Activated T-cell treated with anti-CD3 and anti-CD28 coated beads, Interleukin-2, amount 50 U/mL, for 4 hours (primary cell): Measurements from ENCODE around the gene MAJIN. TPM values are rescaled to one million over a fixed set of nuclear protein-coding genes. Genes with fewer than 3 reads are reported as not detected.

ENCODE experiments used
- ATAC-seq, 2 donors: fragments of 200-7000 bp; cut with Tn5 transposase; one replicate each; pipeline ENCODE4 v1.10.0; 2021
- DNase-seq: peaks from one replicate; pipeline ENCODE4 v3.0.0-alpha.2; 2020
- H3K27me3 Mint-ChIP-seq: one replicate; pipeline ENCODE4 v1.8.0; 2021; ENCODE audit warnings: low read depth, mixed read lengths
- H3K36me3 Mint-ChIP-seq: one replicate; pipeline ENCODE4 v1.8.0; 2022; ENCODE audit warnings: mixed read lengths; ENCODE audit not compliant: insufficient read depth
- H3K4me1 Mint-ChIP-seq: one replicate; pipeline ENCODE4 v1.8.0; 2021; ENCODE audit warnings: low read depth, mixed read lengths
- H3K4me3 Mint-ChIP-seq: one replicate; pipeline ENCODE4 v1.8.0; 2021; ENCODE audit warnings: mild to moderate bottlenecking, moderate library complexity, mixed read lengths
- H3K9me3 Mint-ChIP-seq: one replicate; pipeline ENCODE4 v1.8.0; 2021; ENCODE audit warnings: mixed read lengths
- total RNA-seq, 3 donors: library from RNA; stranded (reverse); gene quantifications; one replicate each; pipeline ENCODE4 v1.2.1, GENCODE V29; 2021

The MAJIN gene
- total RNA-seq, 3 donors from 2014 or later = not detected

- DNase-seq = peak; percentile 99
- no peaks in the 10 kb centered on the region for H3K9me3 Mint-ChIP-seq
- H3K4me1 Mint-ChIP-seq = peaks cover 25% of the 10 kb centered on the region
- peak within 1 kb of the TSS; percentile 86 for H3K4me3 Mint-ChIP-seq
- no peaks in the 10 kb centered on the region for H3K36me3 Mint-ChIP-seq
- no peaks in the 10 kb centered on the region for H3K27me3 Mint-ChIP-seq
- peak; percentile 97 for ATAC-seq
Observed at GRCh38 chr11:64916775-64917662, 54.9 kb downstream of the MAJIN start, which contains the start of gene ATG2A. Gene ATG2A, minus strand, starts transcription at chr11:64917209. Its CDS starts 74 bp downstream, at chr11:64917135.

GRCh38 chr11:64916040-64916774, 55.7 kb downstream of the MAJIN start:
- peak; percentile 18 to 20 for ATAC-seq
- H3K4me3 Mint-ChIP-seq = peak overlapping the region; percentile 86
- H3K4me1 Mint-ChIP-seq = peaks cover 25% of the 10 kb centered on the region
- DNase-seq = no peak
- no peaks in the 10 kb centered on the region for H3K27me3 Mint-ChIP-seq
- peaks cover 6% of the 10 kb centered on the region for H3K36me3 Mint-ChIP-seq
- H3K9me3 Mint-ChIP-seq = no peaks in the 10 kb centered on the region

GRCh38 chr11:64915376-64915887, 56.5 kb downstream of the MAJIN start:
- H3K27me3 Mint-ChIP-seq = no peaks in the 10 kb centered on the region
- peaks cover 25% of the 10 kb centered on the region for H3K4me1 Mint-ChIP-seq
- no peak for DNase-seq
- H3K36me3 Mint-ChIP-seq = peaks cover 11% of the 10 kb centered on the region
- no peak for ATAC-seq
- H3K4me3 Mint-ChIP-seq = peak overlapping the region; percentile 86
- no peaks in the 10 kb centered on the region for H3K9me3 Mint-ChIP-seq

GRCh38 chr11:64914123-64914522, 57.8 kb downstream of the MAJIN start:
- ATAC-seq = no peak
- Mint-ChIP-seq H3K9me3 (no peaks in the 10 kb centered on the region), H3K36me3 (peaks cover 13% of the 10 kb centered on the region), H3K4me3 (no peak overlapping the region), H3K4me1 (peaks cover 25% of the 10 kb centered on the region), H3K27me3 (no peaks in the 10 kb centered on the region)
- DNase-seq = no peak

- Mint-ChIP-seq H3K4me1 (peaks cover 25% of the 10 kb centered on the region), H3K36me3 (peaks cover 13% of the 10 kb centered on the region), H3K4me3 (no peak overlapping the region), H3K9me3 (no peaks in the 10 kb centered on the region), H3K27me3 (no peaks in the 10 kb centered on the region)
- no peak for ATAC-seq
- no peak for DNase-seq
Observed at GRCh38 chr11:64913171-64913727, 58.7 kb downstream of the MAJIN start.

- H3K27me3 Mint-ChIP-seq = no peaks in the 10 kb centered on the region
- ATAC-seq = no peak
- no peak for DNase-seq
- H3K36me3 Mint-ChIP-seq = peaks cover 17% of the 10 kb centered on the region
- H3K9me3 Mint-ChIP-seq = no peaks in the 10 kb centered on the region
- no peak overlapping the region for H3K4me3 Mint-ChIP-seq
- H3K4me1 Mint-ChIP-seq = peaks cover 14% of the 10 kb centered on the region
Observed at GRCh38 chr11:64911689-64912088, 60.2 kb downstream of the MAJIN start.

- DNase-seq (no peak), ATAC-seq (no peak)
- Mint-ChIP-seq H3K9me3 (no peaks in the 10 kb centered on the region), H3K27me3 (no peaks in the 10 kb centered on the region), H3K36me3 (peaks cover 17% of the 10 kb centered on the region), H3K4me3 (no peak overlapping the region), H3K4me1 (peaks cover 11% of the 10 kb centered on the region)
Observed at GRCh38 chr11:64911142-64911541, 60.8 kb downstream of the MAJIN start.

- Mint-ChIP-seq H3K36me3 (peaks cover 20% of the 10 kb centered on the region), H3K27me3 (no peaks in the 10 kb centered on the region), H3K4me1 (peaks cover 6% of the 10 kb centered on the region), H3K4me3 (no peak overlapping the region), H3K9me3 (no peaks in the 10 kb centered on the region)
- DNase-seq (no peak), ATAC-seq (no peak)
Observed at GRCh38 chr11:64910451-64911093, 61.3 kb downstream of the MAJIN start.

GRCh38 chr11:64909653-64910343, 62.1 kb downstream of the MAJIN start:
- DNase-seq (no peak), ATAC-seq (no peak)
- Mint-ChIP-seq H3K36me3 (peaks cover 20% of the 10 kb centered on the region), H3K4me1 (peaks cover 4% of the 10 kb centered on the region), H3K4me3 (no peak overlapping the region), H3K9me3 (no peaks in the 10 kb centered on the region), H3K27me3 (no peaks in the 10 kb centered on the region)

GRCh38 chr11:64908766-64909165, 63.1 kb downstream of the MAJIN start:
- no peak for ATAC-seq
- H3K4me3 Mint-ChIP-seq = no peak overlapping the region
- H3K4me1 Mint-ChIP-seq = no peaks in the 10 kb centered on the region
- H3K9me3 Mint-ChIP-seq = no peaks in the 10 kb centered on the region
- no peaks in the 10 kb centered on the region for H3K27me3 Mint-ChIP-seq
- peaks cover 20% of the 10 kb centered on the region for H3K36me3 Mint-ChIP-seq
- DNase-seq = no peak

- Mint-ChIP-seq H3K9me3 (no peaks in the 10 kb centered on the region), H3K36me3 (peaks cover 21% of the 10 kb centered on the region), H3K4me3 (no peak overlapping the region), H3K27me3 (no peaks in the 10 kb centered on the region), H3K4me1 (peaks cover 4% of the 10 kb centered on the region)
- DNase-seq (no peak), ATAC-seq (no peak)
Observed at GRCh38 chr11:64906314-64906635, 65.6 kb downstream of the MAJIN start.

- ATAC-seq (no peak), DNase-seq (no peak)
- Mint-ChIP-seq H3K27me3 (no peaks in the 10 kb centered on the region), H3K9me3 (no peaks in the 10 kb centered on the region), H3K4me1 (peaks cover 5% of the 10 kb centered on the region), H3K36me3 (peaks cover 16% of the 10 kb centered on the region), H3K4me3 (no peak overlapping the region)
Observed at GRCh38 chr11:64905516-64906313, 66.2 kb downstream of the MAJIN start.

GRCh38 chr11:64903291-64903833, 68.5 kb downstream of the MAJIN start:
- H3K27me3 Mint-ChIP-seq = no peaks in the 10 kb centered on the region
- peaks cover 14% of the 10 kb centered on the region for H3K4me1 Mint-ChIP-seq

More at GRCh38 chr11:64903291-64903833, 68.5 kb downstream of the MAJIN start:
- H3K36me3 Mint-ChIP-seq = peaks cover 20% of the 10 kb centered on the region
- no peaks in the 10 kb centered on the region for H3K9me3 Mint-ChIP-seq
- no peak for ATAC-seq
- H3K4me3 Mint-ChIP-seq = no peak overlapping the region
- no peak for DNase-seq
